ENCODE results near the gene KLK6.

DNA sequence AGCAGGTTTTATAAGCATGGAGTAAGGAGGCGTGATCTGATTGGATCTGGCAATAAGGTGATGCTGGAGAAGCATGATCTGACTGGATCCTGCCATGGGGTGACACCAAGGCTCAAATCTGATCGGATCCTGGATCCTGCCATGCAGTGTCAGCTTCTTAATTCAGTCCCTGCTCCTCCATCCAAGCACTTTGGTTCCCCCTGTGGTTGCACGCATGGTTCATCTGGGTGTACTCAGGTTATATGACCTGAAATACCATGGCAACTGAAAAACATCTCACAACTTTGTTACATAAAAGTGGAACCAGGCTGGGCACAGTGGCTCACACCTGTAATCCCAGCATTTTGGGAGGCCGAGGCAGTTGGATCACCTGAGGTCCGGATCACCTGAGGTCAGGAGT, 40.6 kb downstream of the KLK6 start:
- TF ChIP-seq, protein P1, sequence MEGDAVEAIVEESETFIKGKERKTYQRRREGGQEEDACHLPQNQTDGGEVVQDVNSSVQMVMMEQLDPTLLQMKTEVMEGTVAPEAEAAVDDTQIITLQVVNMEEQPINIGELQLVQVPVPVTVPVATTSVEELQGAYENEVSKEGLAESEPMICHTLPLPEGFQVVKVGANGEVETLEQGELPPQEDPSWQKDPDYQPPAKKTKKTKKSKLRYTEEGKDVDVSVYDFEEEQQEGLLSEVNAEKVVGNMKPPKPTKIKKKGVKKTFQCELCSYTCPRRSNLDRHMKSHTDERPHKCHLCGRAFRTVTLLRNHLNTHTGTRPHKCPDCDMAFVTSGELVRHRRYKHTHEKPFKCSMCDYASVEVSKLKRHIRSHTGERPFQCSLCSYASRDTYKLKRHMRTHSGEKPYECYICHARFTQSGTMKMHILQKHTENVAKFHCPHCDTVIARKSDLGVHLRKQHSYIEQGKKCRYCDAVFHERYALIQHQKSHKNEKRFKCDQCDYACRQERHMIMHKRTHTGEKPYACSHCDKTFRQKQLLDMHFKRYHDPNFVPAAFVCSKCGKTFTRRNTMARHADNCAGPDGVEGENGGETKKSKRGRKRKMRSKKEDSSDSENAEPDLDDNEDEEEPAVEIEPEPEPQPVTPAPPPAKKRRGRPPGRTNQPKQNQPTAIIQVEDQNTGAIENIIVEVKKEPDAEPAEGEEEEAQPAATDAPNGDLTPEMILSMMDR (IDR thresholded peaks at IDR 0.05), result no peak
- TF ChIP-seq EP300 (IDR thresholded peaks at IDR 0.05) (no peak), POLR2A (IDR thresholded peaks at IDR 0.05; ENCODE audit: low read depth) (no peak)
